ENCODE measurements around the gene CPVL. TPM values are rescaled to one million over a fixed set of nuclear protein-coding genes. Genes with fewer than 3 reads are reported as not detected.

The CPVL gene
- total RNA-seq, 1 experiment from 2014 or later: 0.49 TPM

Other genes starting within 250 kb of the CPVL start
- gene TRIL, start 188.2 kb downstream of the CPVL start, total RNA-seq (2014; rRNA removed; shearing (Covaris generic)): 0.44 and 0.91 TPM in 2 replicates
- gene CHN2, start 48.2 kb upstream of the CPVL start, total RNA-seq (2014; rRNA removed; shearing (Covaris generic)): not detected in 2 replicates

Measured in M059J (cell line).